GM19463 (cell line): Measurements from ENCODE around the gene OPN1MW2.
"Not testable (repeated sequence)": the region's sequence is repeated elsewhere in the genome, so short reads cannot be mapped to it uniquely, and the experiment has no call there.

Source experiments
- ATAC-seq: cut with Tn5 transposase; IDR thresholded peaks from one replicate; pipeline ENCODE4 v1.9.1; 2021; ENCODE audit warnings: mild to moderate bottlenecking, moderate library complexity; ENCODE audit not compliant: unreplicated experiment

Gene OPN1MW2

DNA sequence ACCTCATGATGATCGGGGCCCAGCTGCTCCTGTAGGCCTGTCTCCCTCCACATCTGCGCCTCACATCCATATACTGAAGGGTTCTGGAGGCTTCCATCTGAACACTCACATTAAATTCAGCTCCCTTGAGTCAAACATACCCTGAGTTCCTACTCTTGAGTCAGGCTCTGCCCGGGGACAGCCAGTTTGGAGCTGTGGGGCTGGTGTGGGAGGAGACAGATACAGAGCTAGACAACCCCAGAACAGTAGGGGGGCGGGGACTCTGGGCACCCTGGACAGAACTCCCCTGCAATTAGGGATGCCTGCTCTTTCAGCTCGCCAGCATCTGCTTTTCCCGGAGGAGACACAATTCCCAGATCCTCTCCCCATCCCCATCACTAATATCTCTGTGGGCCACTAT lies 43.5 kb downstream of the OPN1MW2 start:
- not testable (repeated sequence) for ATAC-seq

DNA sequence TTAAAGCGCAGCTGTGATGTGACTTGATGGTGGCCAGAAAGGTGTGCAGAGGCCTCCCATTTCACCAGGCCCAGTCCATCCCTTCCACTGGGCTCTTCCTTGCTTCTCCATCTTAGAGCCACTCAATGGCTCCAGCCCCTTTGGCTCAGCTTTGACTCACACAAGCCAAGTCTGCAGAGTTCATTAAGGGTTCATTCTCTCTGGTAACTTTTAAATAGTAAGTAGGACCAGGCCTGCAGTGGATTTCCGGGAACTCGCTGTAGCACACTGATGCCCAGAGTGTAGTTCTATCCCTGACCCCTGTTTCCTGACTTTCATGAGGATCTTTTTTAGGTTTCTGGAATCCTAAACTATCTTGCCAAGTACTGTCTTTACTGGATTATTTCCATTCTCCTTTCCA lies 49.7 kb downstream of the OPN1MW2 start:
- ATAC-seq: not testable (repeated sequence)
